Glomerular endothelial cell (primary cell): ENCODE measurements around the gene BLACAT1. TPM values are rescaled to one million over a fixed set of nuclear protein-coding genes. Genes with fewer than 3 reads are reported as not detected.

Experiments used
- DNase-seq: peaks from one replicate; pipeline ENCODE4 v3.0.0-alpha.2; 2011; ENCODE audit warnings: low read depth, low spot score; ENCODE audit errors: extremely low read depth
- total RNA-seq: library from RNA; depleted of rRNA; stranded (reverse); fragments of >200 nt; gene quantifications from 2 replicates; pipeline ENCODE4 v1.2.3, GENCODE V29; 2015

Gene BLACAT1
- total RNA-seq = not detected in 2 replicates

- DNase-seq = no peak
Observed at GRCh38 chr1:205455581-205456382, at the start of gene BLACAT1. Gene BLACAT1 (minus strand): TSS chr1:205456045.

- no peak for DNase-seq
Observed at GRCh38 chr1:205505076-205505729, 49.4 kb upstream of the BLACAT1 start.

DNA sequence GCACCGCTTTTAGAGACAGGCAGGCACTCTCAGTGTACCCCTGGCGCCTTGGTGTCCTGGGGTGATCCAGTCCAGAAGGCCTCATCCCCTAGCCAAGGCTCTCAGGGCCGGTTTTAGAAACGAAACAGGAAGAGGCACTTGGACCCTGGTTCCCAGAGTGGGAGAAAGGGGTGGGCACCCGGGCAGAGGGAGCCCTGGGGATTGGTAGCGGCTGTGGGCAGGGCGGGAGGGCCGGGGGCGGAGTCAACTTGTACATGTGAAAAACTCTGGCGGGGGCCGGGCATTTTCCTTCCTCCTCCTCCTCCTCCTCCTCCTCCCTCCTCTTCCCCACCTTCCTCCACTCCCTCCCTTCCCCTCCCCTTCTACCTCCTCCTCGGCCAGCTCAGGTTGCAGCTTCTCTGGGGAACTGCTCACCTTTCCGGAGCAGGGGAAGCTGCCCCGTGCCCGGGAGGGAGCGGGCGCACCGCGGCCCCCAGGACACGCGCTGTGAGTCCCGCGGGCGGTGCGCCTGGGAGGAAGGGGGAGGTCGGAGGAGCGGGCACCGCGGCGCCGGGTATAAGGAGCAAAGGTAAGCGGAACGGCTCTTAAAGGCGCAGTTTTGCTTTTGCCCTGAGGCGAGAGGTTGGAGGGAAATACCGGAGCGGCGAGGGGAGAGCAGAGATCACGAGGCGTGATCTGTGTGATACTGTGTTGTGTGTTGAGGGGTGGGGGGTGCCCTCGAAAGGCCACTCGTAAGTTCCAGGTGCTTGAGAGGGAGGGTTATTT lies 48.6 kb upstream of the BLACAT1 start, which contains the start of gene CDK18:
CDK18 (plus strand) TSS at position 359 of the 765 bp plus-strand sequence. CDS start 18,499 bp downstream, outside the sequence.
- DNase-seq = no peak

DNA sequence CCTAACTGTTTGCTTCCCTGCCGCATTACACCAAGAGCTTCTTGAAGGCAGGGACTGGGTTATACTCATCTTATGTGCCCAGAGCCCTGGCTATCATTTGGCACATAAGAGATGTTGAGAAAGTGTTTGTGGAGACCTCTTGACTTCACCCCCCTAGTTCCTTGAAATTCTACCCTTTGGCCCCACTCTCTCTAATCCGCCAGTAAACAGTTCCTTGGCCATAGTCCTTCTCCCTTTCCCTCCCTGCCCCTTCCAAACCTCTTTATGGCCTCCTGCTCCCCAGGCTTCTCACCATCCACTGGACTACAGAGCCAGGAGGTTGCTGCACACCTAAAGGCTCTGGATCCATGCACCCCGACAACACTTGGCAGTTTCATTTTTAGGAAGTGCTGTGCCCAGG lies 47.1 kb upstream of the BLACAT1 start:
- DNase-seq = no peak

GRCh38 chr1:205502111-205502810 lies 46.4 kb upstream of the BLACAT1 start:
- DNase-seq = no peak

DNA sequence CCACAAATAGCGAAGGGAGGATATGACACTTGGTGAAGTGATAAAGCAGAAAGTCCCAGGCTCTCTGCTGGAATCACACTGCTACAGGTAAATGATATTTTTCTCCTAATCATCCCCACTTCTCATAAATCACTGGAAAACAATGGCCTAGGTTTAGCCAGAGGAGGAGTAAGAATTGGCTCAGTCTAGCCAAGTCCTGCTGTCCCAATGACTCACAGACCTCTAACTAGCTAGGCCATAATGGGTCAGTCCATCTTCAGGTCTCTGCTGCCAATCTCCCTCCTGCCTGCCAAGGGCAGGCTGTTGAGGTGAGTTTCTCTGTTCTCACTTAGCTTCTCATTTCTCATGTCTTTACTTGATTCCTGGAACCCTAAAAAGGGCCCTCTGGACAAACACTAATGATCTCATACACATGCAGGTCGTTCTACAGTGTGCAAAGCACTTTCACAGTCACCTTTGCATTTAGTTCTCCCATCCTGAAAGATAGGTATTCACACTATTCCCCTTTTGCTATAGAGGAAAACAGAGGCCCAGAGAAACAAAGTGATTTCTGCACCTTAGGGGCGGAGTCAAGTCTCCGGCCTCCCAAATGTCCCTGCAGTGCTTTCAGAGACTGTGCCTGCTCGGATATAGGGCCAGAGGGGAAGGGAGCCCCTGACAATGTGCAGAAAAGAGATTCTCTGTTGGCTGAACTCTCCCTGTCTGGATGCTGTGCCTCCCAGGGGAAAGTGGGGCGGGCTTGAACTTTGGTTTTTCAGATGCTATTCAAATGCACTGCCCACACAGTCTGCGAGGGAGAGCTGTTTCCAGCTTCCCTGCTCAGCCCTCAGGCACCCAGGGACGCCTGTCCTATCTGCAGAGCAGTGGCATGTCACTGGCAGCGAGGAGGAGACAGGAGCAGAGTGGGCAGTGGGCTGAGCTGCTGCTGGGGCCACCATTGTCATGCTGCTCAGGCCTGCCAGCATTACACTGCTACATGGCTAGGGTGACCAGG lies 44.7 kb upstream of the BLACAT1 start:
- DNase-seq = no peak

DNA sequence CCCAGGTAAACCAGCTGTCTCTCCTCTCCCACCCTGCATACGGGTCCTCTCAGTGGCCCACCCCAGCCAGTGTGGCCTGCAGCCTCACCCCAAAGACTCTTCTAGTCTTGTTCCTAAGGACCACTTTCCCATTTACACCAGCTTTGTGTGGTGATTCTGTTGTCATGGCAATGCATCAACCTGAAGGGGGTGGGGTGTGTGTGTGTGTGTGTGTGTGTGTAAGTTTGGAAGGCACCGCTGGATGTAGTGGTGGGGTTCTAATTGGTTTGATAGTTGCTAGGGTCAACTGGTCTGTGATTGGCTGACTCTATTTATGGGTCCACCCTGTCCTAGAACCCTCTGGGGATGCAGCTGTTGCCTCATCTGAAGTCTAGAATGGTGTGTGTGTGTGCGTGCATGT lies 43.9 kb upstream of the BLACAT1 start:
- no peak for DNase-seq

DNA sequence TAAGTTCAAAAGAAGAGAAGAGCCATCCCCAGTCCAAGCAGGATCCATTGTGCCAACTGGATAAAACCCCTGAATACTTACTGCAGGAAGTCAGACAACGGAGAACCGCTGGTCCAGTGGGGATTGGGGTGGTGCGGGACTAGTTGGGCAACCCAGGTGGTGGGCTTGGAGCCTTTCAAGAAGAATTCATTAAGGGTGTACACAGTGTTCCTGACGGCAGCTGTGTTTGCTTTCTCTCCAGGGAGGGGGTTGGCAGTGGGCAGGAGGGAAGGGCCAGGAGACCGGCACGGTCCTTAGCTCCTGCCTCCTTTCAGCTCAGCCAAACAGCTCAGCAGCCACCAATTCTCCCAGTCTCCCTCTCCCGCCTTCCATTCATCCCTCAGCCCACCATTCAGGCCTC lies 41.5 kb upstream of the BLACAT1 start:
- DNase-seq = no peak

DNA sequence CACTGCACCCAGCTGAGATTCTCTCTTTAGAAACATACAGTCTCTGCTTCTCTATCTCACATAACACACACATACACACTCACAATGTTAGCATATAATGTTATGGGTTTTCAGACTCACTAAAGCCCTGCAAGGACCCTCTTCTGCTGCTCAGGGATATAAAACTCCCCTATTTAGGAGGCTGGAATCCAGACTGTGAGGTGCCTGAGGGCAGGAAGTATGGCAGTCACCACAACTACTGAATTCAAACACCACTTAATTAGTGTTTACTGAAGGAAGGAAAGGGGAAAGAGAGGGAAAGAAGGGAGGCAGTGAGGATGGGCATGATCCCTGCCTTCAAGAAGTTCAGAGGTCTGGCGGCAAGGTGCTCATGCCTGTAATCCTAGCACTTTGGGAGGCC lies 40.8 kb upstream of the BLACAT1 start:
- no peak for DNase-seq

GRCh38 chr1:205495237-205495823 lies 39.5 kb upstream of the BLACAT1 start:
- DNase-seq = no peak

- DNase-seq = no peak
Observed at GRCh38 chr1:205494115-205494514, 38.3 kb upstream of the BLACAT1 start.

DNA sequence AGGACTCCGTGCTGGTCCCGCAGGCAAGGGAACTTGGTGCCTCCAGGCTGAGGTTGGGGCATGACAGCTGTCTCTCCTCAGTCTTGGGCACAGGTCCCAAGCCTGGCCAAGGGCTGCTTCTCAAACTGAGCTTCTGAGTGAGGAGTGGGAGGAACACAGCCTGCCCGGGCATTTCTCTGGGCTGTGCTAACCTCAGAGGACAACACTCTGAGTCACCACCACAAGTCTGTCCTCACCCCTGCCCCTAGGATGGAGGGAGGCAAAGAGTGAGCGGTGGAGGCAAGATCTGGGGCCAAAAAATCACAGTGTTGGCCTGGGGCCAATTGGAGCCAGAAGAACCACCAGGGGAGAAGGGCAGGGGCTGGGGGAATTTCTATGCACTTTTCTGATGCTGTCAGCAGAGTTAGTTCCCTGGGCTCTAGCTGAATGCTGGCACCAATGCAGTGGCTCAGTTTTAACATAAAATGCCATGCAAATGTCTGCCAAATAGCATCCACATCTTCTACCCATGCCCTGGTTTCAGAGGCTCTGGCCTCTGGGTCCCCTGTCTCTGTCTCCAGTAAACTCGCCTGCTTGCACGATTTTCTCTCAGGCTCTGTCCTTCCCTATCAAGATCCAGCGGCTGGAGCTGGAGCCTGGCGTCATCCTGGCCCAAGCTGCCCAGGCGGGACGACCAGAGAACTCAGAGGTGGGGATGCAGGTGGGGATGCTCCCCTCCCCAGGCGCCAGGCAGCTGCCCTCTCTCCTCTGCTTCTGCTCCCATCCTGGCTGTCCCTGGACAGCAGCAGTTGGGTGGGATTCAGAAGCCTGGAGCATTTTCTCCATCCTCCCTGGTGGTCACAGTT lies 37.6 kb upstream of the BLACAT1 start:
- DNase-seq = no peak

DNA sequence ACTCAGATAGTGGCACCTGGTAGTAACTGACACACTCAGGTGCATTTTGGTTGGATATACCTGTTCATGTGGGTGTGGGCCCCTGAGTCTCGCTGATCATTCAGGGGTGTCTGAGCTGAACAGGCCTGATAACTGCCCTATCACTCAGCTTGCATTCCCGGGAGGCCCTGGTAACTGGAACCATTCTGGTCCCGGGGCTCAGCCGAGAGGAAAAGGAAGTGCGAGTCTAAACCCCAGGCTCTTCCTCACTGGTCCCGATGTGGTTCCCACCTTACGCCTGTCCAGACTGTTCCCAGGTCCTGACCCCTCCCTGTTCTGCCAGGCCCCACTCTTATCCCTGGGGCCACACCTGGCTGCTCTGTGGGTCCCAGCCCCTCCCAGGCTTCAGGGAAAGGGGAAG lies 36.9 kb upstream of the BLACAT1 start:
- no peak for DNase-seq

GRCh38 chr1:205492201-205492667 lies 36.4 kb upstream of the BLACAT1 start:
- DNase-seq = no peak

DNA sequence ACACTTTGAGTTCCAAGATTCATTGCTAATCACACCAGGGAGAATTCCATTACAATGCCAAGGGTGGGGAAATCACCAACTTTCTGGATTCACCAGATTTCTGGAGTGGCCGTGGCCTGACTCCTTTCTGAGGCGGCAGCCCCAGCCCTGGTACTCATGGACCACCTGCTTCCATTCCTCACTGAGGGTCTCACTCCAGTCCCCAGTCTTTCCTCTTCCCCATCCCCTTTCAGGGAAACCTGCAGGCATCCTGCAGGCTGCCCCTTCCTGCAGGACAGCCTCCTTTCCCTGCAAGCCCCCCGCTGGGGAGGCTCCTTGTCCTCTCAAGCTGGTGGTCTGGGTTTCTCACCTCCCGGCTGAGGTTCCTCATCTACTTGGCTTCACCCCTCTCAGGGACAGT lies 35.9 kb upstream of the BLACAT1 start:
- no peak for DNase-seq

GRCh38 chr1:205488074-205488723 lies 32.4 kb upstream of the BLACAT1 start:
- DNase-seq = peak; percentile 16

DNA sequence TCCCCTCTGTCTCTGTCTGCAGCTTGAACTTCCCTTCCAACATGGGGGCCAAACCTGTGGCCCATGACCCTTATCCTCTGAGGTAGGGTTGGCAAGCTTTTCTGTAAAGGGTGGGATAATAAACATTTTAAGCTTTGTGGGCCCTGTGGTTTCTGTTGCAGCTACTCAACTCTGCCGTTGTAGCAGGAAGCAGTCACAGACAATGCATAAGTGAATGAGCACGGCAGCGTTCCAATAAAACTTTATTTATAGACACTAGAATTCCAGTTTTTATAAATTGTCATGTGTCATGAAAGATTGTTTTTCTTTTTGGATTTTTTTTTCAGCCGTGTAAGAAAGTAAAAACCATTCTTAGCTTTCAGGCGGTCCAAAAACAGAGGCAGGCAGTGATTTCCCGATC lies 30.4 kb upstream of the BLACAT1 start:
- DNase-seq = no peak
